Activated CD4-positive, alpha-beta T cell treated with anti-CD3 and anti-CD28 coated beads, Interleukin-2, amount 50 U/mL, for 4 hours (primary cell): ENCODE results near the gene ZNF28.
"Not testable (repeated sequence)": the region's sequence is repeated elsewhere in the genome, so short reads cannot be mapped to it uniquely, and the experiment has no call there.

Experiments
- DNase-seq, 2 experiments: peaks; one replicate each; pipeline ENCODE4 v3.0.0-alpha.2; 2020

Gene ZNF28

GRCh38 chr19:52756447-52756846 lies 65.0 kb downstream of the ZNF28 start:
- DNase-seq: not testable (repeated sequence)

- DNase-seq: no peak
Observed at GRCh38 chr19:52749780-52750179, 71.7 kb downstream of the ZNF28 start.

DNA sequence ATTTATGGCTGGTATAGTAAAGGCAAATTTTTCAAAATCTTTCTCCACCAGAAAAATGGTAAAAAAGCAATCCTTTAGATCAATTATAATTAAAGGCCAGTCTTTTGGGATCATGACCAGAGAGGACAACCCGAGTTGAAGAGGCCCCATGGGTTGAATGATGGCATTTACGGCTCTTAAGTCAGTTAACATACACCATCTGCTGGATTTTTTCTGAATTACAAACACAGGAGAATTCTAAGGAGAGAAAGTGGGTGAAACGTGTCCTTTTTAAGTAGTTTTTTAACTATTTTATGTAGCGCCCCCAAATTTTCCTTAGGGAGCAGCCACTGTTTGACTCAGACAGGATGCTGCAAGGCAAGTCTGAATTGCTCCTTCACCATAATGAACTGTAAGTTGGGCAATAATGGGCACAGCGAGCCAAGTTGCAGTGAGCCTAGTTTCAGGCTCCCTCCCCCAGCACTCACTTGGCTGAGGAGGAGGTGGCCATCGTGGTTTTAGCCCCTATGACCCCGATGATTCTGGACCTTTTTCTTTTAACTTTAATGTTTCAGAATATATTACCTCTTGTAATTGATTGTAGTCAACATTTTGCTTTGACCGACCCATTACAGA lies 73.0 kb downstream of the ZNF28 start:
- DNase-seq: no peak
